ENCODE measurements around the gene FREM3.

DNA sequence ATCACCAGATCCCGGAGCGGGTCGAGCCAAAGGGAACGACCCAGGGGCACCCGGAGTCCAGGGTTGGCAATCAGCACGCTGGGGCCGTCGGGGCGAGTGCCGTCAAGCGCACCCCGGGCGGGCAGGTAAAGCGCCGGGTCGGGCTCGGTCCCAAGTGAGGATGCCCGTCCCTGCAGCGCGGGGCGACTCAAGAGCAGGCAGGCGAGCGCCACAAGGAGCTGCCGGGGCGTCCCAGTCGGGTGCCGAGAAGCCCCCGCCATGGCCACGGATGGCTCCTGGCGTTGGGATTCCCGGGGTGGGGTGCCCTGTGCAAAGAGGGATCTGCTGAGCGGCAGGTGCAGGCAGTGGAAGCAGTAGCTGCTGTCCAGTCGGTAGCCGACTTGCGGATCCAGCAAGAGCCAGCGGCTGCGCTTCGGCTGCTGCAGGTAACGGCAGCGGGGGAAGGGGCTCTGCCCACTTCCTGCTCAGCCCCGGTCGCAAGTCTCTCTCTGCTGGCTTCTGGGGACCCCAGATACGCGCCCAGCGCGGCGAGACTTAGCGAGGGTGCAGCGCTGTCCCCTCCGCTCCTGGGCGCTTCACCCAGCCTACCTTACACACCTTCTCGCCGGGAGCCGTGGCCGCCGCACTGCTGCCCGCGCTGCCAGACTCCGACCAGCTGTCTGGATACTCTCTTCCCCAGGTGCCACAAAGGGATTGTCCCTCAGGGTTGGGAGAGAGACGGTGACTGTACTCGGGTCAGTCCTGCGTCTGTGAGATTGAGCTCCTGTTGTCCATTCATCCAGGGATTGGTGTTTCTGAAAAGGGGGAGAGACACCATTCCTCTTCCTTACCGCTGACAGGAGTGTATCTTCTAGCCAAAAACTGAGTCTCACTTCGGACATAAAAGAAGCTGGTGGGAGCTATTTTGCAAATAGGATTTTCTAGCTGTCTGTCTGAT, at the start of gene FREM3:
- TF ChIP-seq CTCF (IDR thresholded peaks at IDR 0.05) (no peak), EZH2 (IDR thresholded peaks at IDR 0.05) (peak; percentile 93)
